GM19193 (cell line): ENCODE results near the gene GPC6.

Source experiments
- POLR2A ChIP-seq: IDR thresholded peaks from 4 replicates; pipeline ENCODE4 v1.6.1; 2011; ENCODE audit not compliant: insufficient read depth, insufficient read length; ENCODE audit errors: extremely low read depth

Gene GPC6

DNA sequence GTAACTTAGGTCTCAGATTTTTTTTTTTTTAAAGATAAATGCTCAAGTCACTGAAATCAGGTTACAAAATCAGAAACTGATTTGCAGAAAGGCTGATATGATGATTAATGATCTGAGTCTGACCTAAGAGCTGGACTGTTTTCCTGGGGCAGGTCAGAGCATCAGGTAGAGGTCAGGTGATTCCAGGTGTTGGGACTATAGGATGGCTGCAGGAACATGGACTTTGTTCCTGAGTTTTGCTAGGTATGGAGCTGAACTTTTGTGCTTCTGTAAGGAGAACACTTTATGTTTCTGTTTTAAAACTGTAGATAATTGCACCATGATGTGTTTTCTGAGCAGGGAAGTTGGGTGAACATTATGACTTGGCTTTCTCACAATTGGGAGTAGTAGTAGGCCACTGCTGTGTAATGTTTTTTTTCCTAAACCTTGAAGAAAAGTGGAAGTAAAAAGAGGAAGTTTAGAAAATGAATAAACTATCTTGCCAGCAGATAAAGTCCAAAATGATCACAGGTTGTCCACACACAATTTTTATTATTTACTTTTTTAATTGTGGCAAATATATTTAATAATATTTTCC, 955.7 kb downstream of the GPC6 start:
- TF ChIP-seq POLR2A = no peak

DNA sequence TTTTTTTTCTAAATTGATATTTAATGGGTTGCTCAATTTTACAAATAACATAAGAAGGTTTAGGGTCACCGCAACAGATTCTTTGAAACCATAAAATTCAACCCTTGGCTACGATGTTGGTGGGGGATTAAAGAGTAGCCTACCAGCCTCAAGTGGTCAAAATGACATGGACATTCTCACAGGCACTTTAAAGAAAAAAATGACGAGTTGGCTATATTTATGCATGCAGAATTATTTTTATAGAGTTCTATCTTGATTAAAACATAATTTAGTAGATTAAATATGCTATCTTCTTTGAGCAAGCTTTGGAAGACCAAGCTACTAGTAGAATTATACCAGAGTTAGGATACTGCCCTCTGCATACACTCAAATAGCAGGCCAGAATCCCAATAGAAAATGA, 959.9 kb downstream of the GPC6 start:
- TF ChIP-seq POLR2A = no peak

GRCh38 chr13:94188201-94188854, 961.7 kb downstream of the GPC6 start:
- TF ChIP-seq POLR2A = no peak

GRCh38 chr13:94192431-94192975, 965.9 kb downstream of the GPC6 start:
- no peak for TF ChIP-seq POLR2A

GRCh38 chr13:94195715-94196114, 969.1 kb downstream of the GPC6 start:
- no peak for TF ChIP-seq POLR2A

DNA sequence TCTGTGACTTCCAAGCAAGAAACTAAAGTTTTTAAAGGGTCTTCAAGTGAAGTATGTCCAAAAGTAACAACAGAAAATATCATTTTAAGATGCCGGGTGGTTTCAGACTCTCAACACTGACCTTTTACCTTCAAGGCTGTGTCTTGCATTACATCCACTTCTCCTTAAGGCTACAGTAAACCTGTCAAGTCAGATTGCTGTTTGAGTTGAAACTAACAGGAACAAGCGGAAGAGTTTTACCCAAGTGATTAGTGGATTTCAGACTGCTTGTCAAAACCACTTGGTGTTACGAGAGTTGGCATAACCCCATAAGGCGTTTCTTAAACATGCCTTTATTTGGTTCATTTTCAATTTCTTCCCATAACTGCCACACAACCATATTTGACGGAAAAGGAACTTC, 969.8 kb downstream of the GPC6 start:
- TF ChIP-seq POLR2A = no peak

- no peak for TF ChIP-seq POLR2A
Measured at GRCh38 chr13:94198681-94199080, 972.1 kb downstream of the GPC6 start.

GRCh38 chr13:94199135-94199534, 972.5 kb downstream of the GPC6 start:
- TF ChIP-seq POLR2A = no peak

DNA sequence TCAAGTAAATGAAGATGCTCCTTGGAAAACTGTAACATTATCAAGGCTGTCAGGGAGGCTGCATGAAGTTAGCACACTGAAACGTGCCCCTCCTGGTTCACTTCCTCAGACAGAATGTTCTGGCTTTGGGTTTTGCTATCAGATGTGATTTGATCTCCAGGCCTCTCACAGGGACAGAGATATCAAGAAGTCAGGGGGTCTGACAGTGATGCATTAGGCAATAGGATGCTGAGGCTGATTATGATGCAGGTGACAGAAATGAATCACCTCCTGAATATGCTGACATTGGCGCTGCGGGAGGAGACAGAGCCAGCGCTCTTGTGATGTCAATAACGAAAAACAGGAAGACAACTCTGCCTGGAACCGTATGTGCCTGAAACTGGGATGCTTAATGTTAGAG, 974.4 kb downstream of the GPC6 start:
- no peak for TF ChIP-seq POLR2A

DNA sequence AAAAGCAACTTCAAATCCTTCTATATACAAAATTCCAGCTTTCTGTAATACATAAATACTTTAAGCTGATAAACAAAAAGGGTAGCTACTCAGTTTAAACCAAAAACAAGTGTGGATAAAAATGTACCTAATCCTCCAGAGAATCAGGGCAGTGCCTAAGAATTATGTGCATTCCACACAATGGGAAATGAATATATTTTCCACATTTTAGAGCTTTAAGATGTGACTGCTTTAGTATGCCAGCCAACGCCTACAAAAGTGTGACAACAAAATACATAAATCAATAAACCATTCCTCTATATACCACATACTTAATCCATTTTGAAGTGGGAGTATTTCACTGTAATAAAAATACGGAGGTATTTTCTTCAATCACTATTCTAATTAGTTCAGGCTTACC, 977.6 kb downstream of the GPC6 start:
- no peak for TF ChIP-seq POLR2A

DNA sequence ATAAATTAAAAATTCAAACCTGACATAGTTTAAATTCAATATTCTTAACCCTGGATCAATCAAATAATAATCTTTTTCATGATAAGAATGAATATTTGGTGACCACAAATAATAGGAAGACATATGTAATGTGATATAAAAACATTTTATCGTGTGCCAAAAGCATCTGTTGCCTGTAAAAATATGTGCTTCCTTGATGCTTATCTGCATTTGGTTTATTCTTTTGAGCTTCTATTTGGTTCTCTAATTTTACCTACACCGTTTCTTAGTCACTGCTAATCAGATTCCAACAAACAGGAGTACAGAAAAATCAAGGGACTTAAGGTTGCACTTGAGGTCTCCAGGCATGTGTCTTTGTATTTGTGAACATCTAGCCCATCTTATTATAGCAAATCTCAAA, 978.3 kb downstream of the GPC6 start:
- no peak for TF ChIP-seq POLR2A

GRCh38 chr13:94205896-94206295, 979.3 kb downstream of the GPC6 start:
- TF ChIP-seq POLR2A = no peak

- no peak for TF ChIP-seq POLR2A
Measured at GRCh38 chr13:94209117-94209516, 982.5 kb downstream of the GPC6 start.

- TF ChIP-seq POLR2A = no peak
Measured at GRCh38 chr13:94210816-94211215, 984.2 kb downstream of the GPC6 start.

DNA sequence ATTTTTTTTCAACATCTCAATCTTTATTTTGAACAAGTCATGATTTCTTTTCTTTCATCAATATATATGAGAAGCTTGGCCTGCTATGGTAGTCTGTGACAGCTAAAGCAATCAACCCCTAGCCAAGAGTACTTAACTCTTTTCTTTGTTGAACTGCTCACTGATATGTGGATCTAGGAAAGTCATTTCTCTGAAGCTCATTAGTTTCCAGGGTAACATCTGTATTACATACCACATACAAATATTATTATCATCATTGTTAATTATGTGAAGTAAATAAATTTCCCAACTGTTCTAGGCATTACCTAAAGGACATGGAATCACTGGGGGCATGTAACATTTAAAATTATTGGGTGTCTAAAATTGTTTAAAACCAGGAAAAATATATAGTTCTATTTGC, 985.6 kb downstream of the GPC6 start:
- TF ChIP-seq POLR2A = no peak

- no peak for TF ChIP-seq POLR2A
Measured at GRCh38 chr13:94214121-94214520, 987.5 kb downstream of the GPC6 start.

DNA sequence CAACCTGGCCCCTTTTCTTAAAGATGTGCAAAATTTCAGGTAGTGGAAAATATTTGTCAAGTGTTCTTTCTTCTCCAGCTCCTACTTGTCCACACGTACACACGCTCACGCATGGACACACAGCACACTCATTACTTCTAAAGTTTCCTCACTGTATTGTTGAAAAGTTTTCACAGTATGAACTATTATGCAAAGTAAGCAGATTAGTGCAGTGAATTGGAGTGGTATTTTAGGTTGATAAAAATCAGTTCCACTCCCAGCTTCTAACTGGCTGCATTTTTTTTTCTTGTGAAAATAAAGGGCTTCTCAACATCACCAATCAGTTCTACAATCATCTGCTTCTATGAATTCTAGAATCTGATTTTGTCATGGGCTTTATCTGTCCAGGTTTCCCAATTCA, 988.4 kb downstream of the GPC6 start:
- TF ChIP-seq POLR2A = no peak

GRCh38 chr13:94216476-94216875, 989.9 kb downstream of the GPC6 start:
- TF ChIP-seq POLR2A = no peak

DNA sequence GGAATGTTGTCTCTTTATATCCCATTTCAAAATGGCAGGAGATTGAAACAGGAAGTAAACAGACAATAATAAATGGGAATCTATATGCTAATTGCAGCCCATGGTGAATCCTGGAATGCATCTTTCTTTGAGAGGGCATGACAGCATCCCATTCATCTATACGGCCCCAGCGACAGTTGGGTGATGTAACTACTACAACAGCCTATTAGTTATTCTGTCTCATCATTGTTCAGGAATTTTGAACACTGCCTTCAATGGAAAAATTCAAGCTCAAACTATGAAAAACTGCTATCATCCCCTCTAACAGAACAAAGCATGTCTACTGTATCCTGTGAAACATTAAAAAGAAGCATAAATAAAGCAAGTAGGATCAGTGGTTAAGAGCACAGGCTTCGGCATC, 990.8 kb downstream of the GPC6 start:
- no peak for TF ChIP-seq POLR2A
